HG03432 (cell line): ENCODE data around the gene ARNT2.
"Not testable (repeated sequence)": the region's sequence is repeated elsewhere in the genome, so short reads cannot be mapped to it uniquely, and the experiment has no call there.

Experiments used
- ATAC-seq: cut with Tn5 transposase; IDR thresholded peaks from one replicate; pipeline ENCODE4 v1.9.1; 2021; ENCODE audit warnings: mild to moderate bottlenecking, moderate library complexity; ENCODE audit not compliant: unreplicated experiment

The ARNT2 gene

DNA sequence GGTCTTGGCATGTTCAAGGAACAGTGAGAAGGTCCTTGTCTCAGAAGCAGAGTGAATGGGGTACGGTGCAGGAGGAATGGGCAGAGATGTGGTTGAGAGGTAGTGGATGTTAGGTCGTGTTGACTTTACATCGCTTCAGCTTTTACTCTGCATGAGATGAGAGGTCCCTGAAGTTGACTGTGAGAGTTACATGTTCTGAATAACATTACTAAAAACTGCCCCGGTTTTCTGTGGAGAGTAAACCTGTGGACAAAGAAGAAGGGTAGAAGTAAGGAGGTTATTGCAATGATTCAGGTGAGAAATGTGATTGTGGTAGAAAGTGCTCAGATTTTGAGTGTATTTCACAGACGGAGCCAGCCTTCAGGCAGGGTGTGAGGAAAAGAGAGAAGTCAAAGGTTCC is 105.6 kb downstream of the ARNT2 start:
- no peak for ATAC-seq

GRCh38 chr15:80510985-80511384 is 106.8 kb downstream of the ARNT2 start:
- not testable (repeated sequence) for ATAC-seq

- ATAC-seq: no peak
Measured at GRCh38 chr15:80512726-80513660, 108.8 kb downstream of the ARNT2 start.

GRCh38 chr15:80514071-80514780 is 110.0 kb downstream of the ARNT2 start:
- ATAC-seq: no peak

DNA sequence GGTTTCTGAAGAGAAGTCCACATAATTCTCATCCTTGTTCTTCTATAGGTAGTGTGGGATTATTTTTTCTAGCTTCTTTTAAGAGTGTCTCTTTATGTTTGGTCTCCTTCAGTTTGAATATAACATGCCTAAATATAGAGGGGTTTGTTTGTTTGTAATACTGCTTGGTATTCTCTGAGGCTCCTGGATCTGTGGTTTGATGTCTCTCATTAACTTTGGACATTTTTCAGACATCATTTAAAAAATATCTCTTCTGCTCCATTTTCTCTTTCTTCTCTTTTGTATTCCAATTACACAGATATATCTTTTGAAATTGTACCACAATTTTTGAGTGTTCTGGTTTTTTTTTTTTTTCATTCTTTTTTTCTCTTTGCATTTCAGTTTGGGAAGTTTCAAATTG is 113.1 kb downstream of the ARNT2 start:
- no peak for ATAC-seq

GRCh38 chr15:80518522-80518921 is 114.3 kb downstream of the ARNT2 start:
- ATAC-seq: no peak

- no peak for ATAC-seq
Measured at GRCh38 chr15:80523746-80524145, 119.6 kb downstream of the ARNT2 start.

DNA sequence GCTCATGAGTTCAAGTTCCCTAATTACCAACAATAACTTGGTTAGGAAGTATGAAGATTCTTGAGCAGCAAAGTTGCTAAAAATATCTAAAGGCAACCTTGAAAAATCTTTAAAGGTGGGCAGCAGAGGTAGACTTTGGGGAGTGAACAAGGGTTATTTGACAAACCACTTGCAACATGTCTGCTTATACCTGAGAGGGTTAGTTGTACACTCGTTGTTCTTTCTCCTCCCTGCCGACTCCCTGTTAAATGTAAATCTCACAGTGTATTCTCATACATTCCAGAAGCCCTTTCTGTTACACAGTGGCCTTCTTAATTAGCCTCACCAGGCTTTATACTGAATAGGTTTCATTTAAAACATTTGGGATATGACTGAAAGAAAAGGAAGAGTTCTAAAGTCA is 121.7 kb downstream of the ARNT2 start:
- ATAC-seq: no peak

DNA sequence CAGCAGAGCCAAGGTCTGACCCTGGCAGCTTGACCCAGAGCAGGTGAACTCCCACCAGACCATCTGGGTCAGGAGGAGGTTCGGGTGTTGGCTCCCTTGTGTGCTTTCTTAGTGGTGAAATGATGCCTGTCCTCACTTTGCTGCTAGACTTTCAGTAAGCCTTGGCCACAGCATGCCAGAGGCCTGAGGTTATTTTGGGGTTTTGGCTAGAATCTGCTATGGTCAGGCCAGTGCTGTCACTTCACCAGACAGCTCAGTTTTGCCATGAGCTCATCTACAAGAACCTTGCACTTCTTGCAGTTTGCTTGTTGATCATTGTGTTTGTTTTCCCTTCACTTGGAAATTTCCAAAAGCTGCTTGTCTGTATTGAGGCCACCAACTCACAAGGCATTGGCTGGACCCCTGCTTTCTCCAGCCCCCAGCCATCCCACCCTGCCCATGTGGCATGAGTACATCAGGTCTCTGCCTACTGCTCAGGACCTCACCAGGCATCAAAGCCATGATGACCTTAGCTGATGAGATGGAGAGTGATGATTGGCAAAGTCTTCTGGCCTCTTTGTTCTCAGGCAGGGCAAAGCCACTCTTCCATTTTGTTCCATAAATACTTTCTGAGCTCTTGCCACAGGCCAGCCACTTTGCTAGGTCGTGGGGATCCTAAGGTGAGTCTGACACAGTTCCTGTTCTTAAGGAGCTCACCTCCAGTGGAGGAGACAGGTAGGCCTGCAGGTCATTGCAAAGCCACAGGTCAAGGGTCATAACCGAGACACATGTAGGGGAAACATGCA is 122.6 kb downstream of the ARNT2 start:
- no peak for ATAC-seq

- no peak for ATAC-seq
Measured at GRCh38 chr15:80527406-80527805, 123.2 kb downstream of the ARNT2 start.

- no peak for ATAC-seq
Measured at GRCh38 chr15:80527961-80528360, 123.8 kb downstream of the ARNT2 start.

DNA sequence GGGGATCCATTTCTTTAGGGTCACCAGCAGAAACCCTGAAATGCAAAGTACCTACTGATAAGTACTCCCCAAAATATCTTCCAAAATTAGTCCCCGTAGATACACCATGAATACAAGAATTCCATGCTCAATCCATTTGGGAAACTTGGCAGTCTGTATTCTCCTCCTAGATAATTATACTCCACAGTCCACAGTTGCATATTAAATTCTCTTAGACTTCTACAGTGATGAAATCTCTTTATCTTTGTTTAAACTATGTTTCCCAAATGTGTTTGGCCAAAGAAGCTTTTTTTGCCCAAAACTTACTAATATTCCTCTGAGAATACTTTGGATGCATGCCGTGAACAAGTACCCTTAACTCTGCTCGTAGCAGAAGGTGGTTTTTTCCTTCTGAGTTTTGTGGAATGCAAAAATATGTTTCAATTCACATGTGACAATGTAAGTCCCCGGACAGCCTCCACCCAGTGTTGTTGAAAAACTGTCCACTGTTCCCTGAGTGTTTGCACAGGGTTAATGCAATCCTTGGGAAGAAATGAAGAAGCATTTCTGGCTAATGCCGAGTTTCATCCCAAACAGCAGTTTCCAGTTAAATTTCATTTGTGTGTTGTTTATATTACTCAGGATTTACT is 126.7 kb downstream of the ARNT2 start:
- ATAC-seq: no peak

- no peak for ATAC-seq
Measured at GRCh38 chr15:80531388-80531787, 127.2 kb downstream of the ARNT2 start.

- ATAC-seq: no peak
Measured at GRCh38 chr15:80531796-80532195, 127.6 kb downstream of the ARNT2 start.

GRCh38 chr15:80533790-80534333 is 129.7 kb downstream of the ARNT2 start:
- no peak for ATAC-seq

- ATAC-seq: no peak
Measured at GRCh38 chr15:80536231-80536630, 132.0 kb downstream of the ARNT2 start.

- no peak for ATAC-seq
Measured at GRCh38 chr15:80536716-80537115, 132.5 kb downstream of the ARNT2 start.

- ATAC-seq: no peak
Measured at GRCh38 chr15:80545078-80545477, 140.9 kb downstream of the ARNT2 start.

DNA sequence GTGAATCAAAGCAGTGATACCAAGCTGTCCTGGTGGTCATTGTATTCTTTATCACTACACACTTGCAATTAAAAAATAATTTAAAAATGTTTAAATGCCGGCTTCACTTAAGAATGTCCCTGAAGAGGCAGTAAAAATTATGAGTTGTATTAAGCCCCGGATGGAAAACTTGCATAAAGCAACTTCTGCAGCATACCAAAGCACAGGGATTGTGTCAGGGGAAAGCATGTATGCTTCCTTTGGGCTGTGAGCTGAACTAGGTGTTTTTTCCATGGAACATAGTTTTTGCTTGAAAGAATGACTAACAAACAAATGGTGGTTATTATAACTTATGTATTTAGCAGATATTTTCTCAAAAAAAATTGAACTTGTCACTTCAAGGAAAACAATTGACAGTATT is 143.1 kb downstream of the ARNT2 start:
- ATAC-seq: no peak

- no peak for ATAC-seq
Measured at GRCh38 chr15:80549191-80549590, 145.0 kb downstream of the ARNT2 start.

- no peak for ATAC-seq
Measured at GRCh38 chr15:80549654-80550053, 145.5 kb downstream of the ARNT2 start.
